ENCODE measurements around the gene DNAJC16.

- TF ChIP-seq CTCF (IDR thresholded peaks at IDR 0.05), result no peak
- no peak for TF ChIP-seq POLR2A (IDR thresholded peaks at IDR 0.05)
Observed at GRCh38 chr1:15524283-15525049, 2.2 kb upstream of the DNAJC16 start.

All from esophagus squamous epithelium (tissue), 4 donors.